Loucy (cell line): ENCODE measurements around the gene ZNF865.

ENCODE experiments used
- CTCF ChIP-seq: fragments of 200-600 bp; sonication (generic); conservative IDR thresholded peaks from 2 replicates; pipeline ENCODE4 v1.5.1; 2014; ENCODE audit warnings: mild to moderate bottlenecking, antibody characterized with exemption, low read length
- EZH2phosphoT487 ChIP-seq: fragments of 200-600 bp; IDR thresholded peaks from 2 replicates; pipeline ENCODE4 v1.6.1; 2018; ENCODE audit warnings: antibody characterized with exemption, mild to moderate bottlenecking, moderate library complexity, borderline replicate concordance

GRCh38 chr19:55652311-55653128 lies 47.1 kb downstream of the ZNF865 start:
- no peak for TF ChIP-seq CTCF
- TF ChIP-seq EZH2phosphoT487 = no peak
